OCI-LY3 (cell line): ENCODE results near the gene SULT6B1.

Experiments used
- H2AFZ ChIP-seq: fragments of 200-600, 300-600 bp; shearing (Covaris generic); 2 replicates; pipeline ENCODE4 v1.6.0; 2014; ENCODE audit warnings: antibody characterized with exemption, low read depth, low read length
- H3K27ac ChIP-seq: fragments of 200-600, 300-600 bp; sonication (generic); 2 replicates; pipeline ENCODE4 v1.5.1; 2014; ENCODE audit warnings: mild to moderate bottlenecking, low read length, moderate library complexity, mixed read lengths
- H3K27me3 ChIP-seq: fragments of 200-600, 300-600 bp; sonication (generic); 2 replicates; pipeline ENCODE4 v1.6.1; 2014; ENCODE audit warnings: low read depth, low read length, mixed read lengths
- H3K36me3 ChIP-seq: fragments of 200-600, 300-600 bp; sonication (generic); replicated peaks from 2 replicates; pipeline ENCODE3; 2014; ENCODE audit warnings: low read depth, low read length, mixed read lengths
- H3K4me1 ChIP-seq: fragments of 300-600, 200-600 bp; sonication (generic); 2 replicates; pipeline ENCODE4 v1.6.1; 2014; ENCODE audit warnings: low read length, mixed read lengths
- H3K4me2 ChIP-seq: fragments of 200-600, 300-600 bp; sonication (generic); 2 replicates; pipeline ENCODE4 v1.6.1; 2014; ENCODE audit warnings: low read length, mixed read lengths
- H3K4me3 ChIP-seq: fragments of 300-600, 200-600 bp; sonication (generic); 2 replicates; pipeline ENCODE4 v1.5.1; 2014; ENCODE audit warnings: antibody characterized with exemption, mild to moderate bottlenecking, low read length, moderate library complexity
- H3K79me2 ChIP-seq: fragments of 300-600, 200-600 bp; shearing (Covaris generic); 2 replicates; pipeline ENCODE4 v1.6.1; 2014; ENCODE audit warnings: mild to moderate bottlenecking, low read length, mixed read lengths
- H3K9ac ChIP-seq: fragments of 300-600, 200-600 bp; shearing (Covaris generic); 2 replicates; pipeline ENCODE4 v1.6.0; 2014; ENCODE audit warnings: mild to moderate bottlenecking, low read length, moderate library complexity
- H3K9me3 ChIP-seq: fragments of 200-600, 300-600 bp; shearing (Covaris generic); 2 replicates; pipeline ENCODE4 v1.6.1; 2014; ENCODE audit warnings: low read length, mixed read lengths; ENCODE audit not compliant: insufficient read depth
- H4K20me1 ChIP-seq: fragments of 200-600, 300-600 bp; sonication (generic); 2 replicates; pipeline ENCODE4 v1.6.1; 2016; ENCODE audit warnings: low read length, mixed read lengths; ENCODE audit not compliant: insufficient read depth
- CTCF ChIP-seq: fragments of 200-600, 300-600 bp; sonication (generic); IDR thresholded peaks from 2 replicates; pipeline ENCODE4 v1.5.1; 2014; ENCODE audit warnings: antibody characterized with exemption, low read length, low read depth
- EZH2phosphoT487 ChIP-seq: fragments of 200-600 bp; shearing (Covaris generic); IDR thresholded peaks from 2 replicates; pipeline ENCODE4 v1.6.1; 2018; ENCODE audit warnings: antibody characterized with exemption, mixed run types, low read depth

SULT6B1 gene

GRCh38 chr2:37181726-37182684, 6.5 kb downstream of the SULT6B1 start:
- H3K79me2 ChIP-seq = no peaks in the 10 kb centered on the region
- H3K4me2 ChIP-seq = no peak overlapping the region
- no peak overlapping the region for H2AFZ ChIP-seq
- H3K36me3 ChIP-seq = no peaks in the 10 kb centered on the region
- H3K27ac ChIP-seq = no peak overlapping the region
- peaks cover 5% of the 10 kb centered on the region for H3K27me3 ChIP-seq
- TF ChIP-seq CTCF (no peak), EZH2phosphoT487 (no peak)
- no peaks in the 10 kb centered on the region for H3K9me3 ChIP-seq
- no peak overlapping the region for H3K4me3 ChIP-seq
- peaks cover 12% of the 10 kb centered on the region for H3K4me1 ChIP-seq
- no peak overlapping the region for H3K9ac ChIP-seq
- no peaks in the 10 kb centered on the region for H4K20me1 ChIP-seq

- H4K20me1 ChIP-seq = no peaks in the 10 kb centered on the region
- no peak overlapping the region for H3K27ac ChIP-seq
- H3K4me2 ChIP-seq = peak overlapping the region; percentile 51
- H3K79me2 ChIP-seq = no peaks in the 10 kb centered on the region
- peaks cover 12% of the 10 kb centered on the region for H3K4me1 ChIP-seq
- TF ChIP-seq EZH2phosphoT487 (no peak), CTCF (no peak)
- H3K9ac ChIP-seq = no peak overlapping the region
- H3K4me3 ChIP-seq = 0 out of 2 replicates have a peak overlapping the region, but pooled peaks have one; percentile 1
- H3K36me3 ChIP-seq = no peaks in the 10 kb centered on the region
- no peaks in the 10 kb centered on the region; the same call in 1 of the 2 replicates for H3K27me3 ChIP-seq
- H2AFZ ChIP-seq = no peak overlapping the region
- no peaks in the 10 kb centered on the region for H3K9me3 ChIP-seq
Observed at GRCh38 chr2:37180640-37181039, 7.8 kb downstream of the SULT6B1 start.

GRCh38 chr2:37180006-37180639, 8.3 kb downstream of the SULT6B1 start:
- peaks cover 12% of the 10 kb centered on the region for H3K4me1 ChIP-seq
- no peaks in the 10 kb centered on the region for H3K79me2 ChIP-seq
- no peaks in the 10 kb centered on the region for H4K20me1 ChIP-seq
- no peaks in the 10 kb centered on the region; the same call in 1 of the 2 replicates for H3K27me3 ChIP-seq
- TF ChIP-seq EZH2phosphoT487 (no peak), CTCF (no peak)
- no peak overlapping the region for H3K27ac ChIP-seq
- H3K9ac ChIP-seq = no peak overlapping the region
- no peaks in the 10 kb centered on the region for H3K36me3 ChIP-seq
- H3K4me2 ChIP-seq = peak overlapping the region; percentile 51
- 0 out of 2 replicates have a peak overlapping the region, but pooled peaks have one; percentile 1 for H3K4me3 ChIP-seq
- H2AFZ ChIP-seq = peak overlapping the region; percentile 10; the same call in 1 of the 2 replicates
- no peaks in the 10 kb centered on the region for H3K9me3 ChIP-seq

DNA sequence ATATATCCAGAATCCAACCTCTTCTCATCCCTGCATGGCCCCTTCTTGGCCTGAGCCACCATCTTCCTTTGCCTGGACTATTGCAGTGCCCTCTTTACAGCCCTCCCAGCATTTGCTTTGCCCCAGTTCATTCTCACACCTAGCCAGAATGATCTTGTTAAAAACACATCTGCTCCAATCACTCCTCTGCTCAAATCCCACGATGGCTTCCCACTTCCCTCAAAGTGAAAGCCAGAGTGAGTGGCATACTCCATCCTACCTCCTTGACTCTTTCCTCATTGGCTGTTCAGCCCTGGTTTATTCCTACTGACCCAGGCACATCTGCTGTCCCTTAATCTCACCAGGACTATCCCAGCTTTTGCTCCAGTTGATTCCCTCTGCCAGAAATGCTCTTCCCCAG, 14.7 kb downstream of the SULT6B1 start:
- TF ChIP-seq EZH2phosphoT487 (no peak), CTCF (no peak)

More for the DNA sequence above, 14.7 kb downstream of the SULT6B1 start:
- no peaks in the 10 kb centered on the region for H3K36me3 ChIP-seq
- no peaks in the 10 kb centered on the region for H3K9me3 ChIP-seq
- no peak overlapping the region for H2AFZ ChIP-seq
- H3K27me3 ChIP-seq = no peaks in the 10 kb centered on the region
- no peak overlapping the region for H3K4me2 ChIP-seq
- no peaks in the 10 kb centered on the region for H4K20me1 ChIP-seq
- no peak overlapping the region for H3K27ac ChIP-seq
- H3K4me1 ChIP-seq = no peaks in the 10 kb centered on the region
- no peak overlapping the region for H3K9ac ChIP-seq
- H3K4me3 ChIP-seq = no peak overlapping the region
- no peaks in the 10 kb centered on the region for H3K79me2 ChIP-seq
